ENCODE data around the gene RPS2. TPM values are rescaled to one million over a fixed set of nuclear protein-coding genes. Genes with fewer than 3 reads are reported as not detected.

RPS2 gene
- total RNA-seq, 4 donors from 2014 or later: 2,603 to 4,441 (median 3,196) TPM

DNA sequence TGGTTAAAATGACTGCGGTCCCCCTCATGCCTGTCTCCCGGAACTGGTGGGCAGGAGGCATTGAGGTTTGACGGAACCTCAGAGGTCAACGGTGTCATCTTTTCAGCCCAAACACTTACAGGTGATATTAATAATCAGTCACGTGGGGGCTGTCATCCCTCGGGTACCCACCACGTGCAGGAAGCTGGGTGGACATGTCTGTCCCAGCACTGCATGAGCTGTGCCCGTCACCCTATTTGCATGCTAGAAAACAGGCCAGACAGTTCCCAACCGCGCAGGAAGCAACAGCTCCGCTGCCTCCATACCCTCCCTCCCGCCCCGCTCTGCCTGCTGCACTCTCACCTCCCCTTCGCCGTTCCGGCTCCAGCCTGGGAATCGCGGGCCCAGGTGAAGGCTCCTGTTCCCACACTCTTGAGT lies 26.5 kb upstream of the RPS2 start:
- DNase-seq (ENCODE audit: low spot score in 2 of 2): no peak
- WGBS, 2 donors: 3 to 6% methylated on average over 12 to 18 of the region's 18 CpGs
- intact Hi-C loops (cut with DNase I; ENCODE audit: low total_unique reads): no loop called here
- TF ChIP-seq CTCF (IDR thresholded peaks at IDR 0.05): no peak
- no peak for TF ChIP-seq POLR2A (IDR thresholded peaks at IDR 0.05)
- H3K4me3 ChIP-seq (ENCODE audit: low read depth, poor library complexity, severe bottlenecking): no peak overlapping the region

- DNase-seq (ENCODE audit: low spot score in 2 of 2): no peak
- H3K4me3 ChIP-seq (ENCODE audit: low read depth, poor library complexity, severe bottlenecking): no peak overlapping the region
- 1 to 4% methylated on average over 42 to 43 of the region's 50 CpGs for WGBS, 2 donors
- no peak for TF ChIP-seq CTCF (IDR thresholded peaks at IDR 0.05)
- TF ChIP-seq POLR2A (IDR thresholded peaks at IDR 0.05): no peak
- intact Hi-C loops (cut with DNase I; ENCODE audit: low total_unique reads): no loop called here
Observed at GRCh38 chr16:1990351-1991134, 25.9 kb upstream of the RPS2 start.

DNA sequence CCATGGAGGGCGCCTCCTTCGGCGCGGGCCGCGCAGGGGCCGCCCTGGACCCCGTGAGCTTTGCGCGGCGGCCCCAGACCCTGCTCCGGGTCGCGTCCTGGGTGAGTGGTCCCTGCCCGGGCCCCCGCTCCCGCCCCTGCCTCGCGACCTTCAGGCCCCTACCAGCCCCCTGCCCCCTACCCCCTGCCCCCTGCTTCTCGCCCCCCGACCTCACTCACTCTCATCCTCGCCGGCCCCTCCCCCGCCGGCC lies 25.4 kb upstream of the RPS2 start:
- intact Hi-C loops (cut with DNase I; ENCODE audit: low total_unique reads): no loop called here
- no peak overlapping the region for H3K4me3 ChIP-seq (ENCODE audit: low read depth, poor library complexity, severe bottlenecking)
- 0 to 2% methylated on average over 4 to 10 of the region's 25 CpGs for WGBS, 2 donors

DNA sequence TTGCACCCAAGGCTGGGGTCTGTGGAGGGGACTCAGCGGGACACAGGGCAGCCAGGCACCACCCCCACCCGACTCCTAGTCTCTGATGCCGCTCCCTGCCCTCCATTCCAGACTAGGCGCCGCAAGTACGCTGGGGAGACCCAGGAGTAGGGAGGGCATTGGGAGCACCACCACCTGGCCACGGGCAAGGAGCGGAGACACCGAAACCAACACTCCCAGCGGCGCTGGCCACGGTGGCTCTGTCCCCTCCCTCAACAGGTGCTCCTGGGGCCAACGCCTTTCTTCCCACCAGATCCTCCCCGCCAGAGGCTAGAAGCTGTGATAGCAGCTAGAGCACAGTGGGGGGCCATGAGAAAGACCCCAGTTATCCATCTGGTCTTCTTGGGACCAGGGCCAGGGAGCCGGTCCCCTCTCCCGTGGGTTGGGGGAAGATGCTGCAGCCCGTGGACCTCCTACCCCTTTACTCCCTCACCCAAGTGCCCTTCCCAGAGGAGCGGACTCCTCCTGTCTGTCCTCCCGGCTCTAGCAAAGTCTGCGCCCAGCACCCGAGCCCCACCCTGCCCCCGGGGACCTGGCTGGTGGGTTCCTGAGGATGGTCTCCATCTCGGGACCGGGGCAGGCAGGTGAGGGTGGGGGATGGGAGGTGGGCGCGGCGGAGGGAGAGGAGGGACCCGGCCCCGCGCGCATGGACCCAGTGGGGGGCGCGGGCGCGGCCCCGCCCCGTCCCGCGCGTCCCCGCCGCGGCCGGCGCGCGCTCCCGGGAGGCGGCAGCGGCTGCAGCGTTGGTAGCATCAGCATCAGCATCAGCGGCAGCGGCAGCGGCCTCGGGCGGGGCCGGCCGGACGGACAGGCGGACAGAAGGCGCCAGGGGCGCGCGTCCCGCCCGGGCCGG lies 24.8 kb upstream of the RPS2 start, which contains the start of gene SYNGR3:
Gene SYNGR3, plus strand, starts transcription at position 762 of the 892 bp plus-strand sequence. CDS start 133 bp downstream, outside the sequence.
- TF ChIP-seq POLR2A (IDR thresholded peaks at IDR 0.05): no peak
- intact Hi-C loops (cut with DNase I; ENCODE audit: low total_unique reads): no loop called here
- no peak for DNase-seq (ENCODE audit: low spot score in 2 of 2)
- 6 to 13% methylated on average over 19 to 28 of the region's 67 CpGs for WGBS, 2 donors
- H3K4me3 ChIP-seq (ENCODE audit: low read depth, poor library complexity, severe bottlenecking): no peak within 1 kb of the TSS

More for the DNA sequence above, 25.4 kb upstream of the RPS2 start:
- no peak for DNase-seq (ENCODE audit: low spot score in 2 of 2)
- TF ChIP-seq CTCF (IDR thresholded peaks at IDR 0.05) (no peak), POLR2A (IDR thresholded peaks at IDR 0.05) (no peak)

DNA sequence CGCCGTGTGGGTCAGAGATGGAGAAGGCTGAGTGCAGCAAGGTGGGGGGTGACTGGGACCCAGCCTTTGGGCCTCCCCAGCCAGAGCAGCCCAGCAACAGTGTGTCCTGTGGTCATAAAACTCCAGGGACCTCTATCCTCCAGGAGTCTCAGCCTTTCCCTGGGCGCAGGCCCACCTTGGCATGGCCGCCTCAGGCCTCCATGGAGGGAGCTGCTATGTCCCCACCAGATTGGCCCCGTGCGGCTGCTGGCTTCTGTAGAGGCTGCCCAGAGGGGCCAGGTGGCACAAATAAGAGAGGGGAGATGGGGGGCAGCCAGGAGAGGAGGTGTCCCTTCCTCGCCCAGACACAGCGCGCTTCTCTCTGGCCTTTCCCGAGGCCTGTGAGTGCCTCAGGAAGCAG lies 22.6 kb upstream of the RPS2 start:
- TF ChIP-seq CTCF (IDR thresholded peaks at IDR 0.05) (no peak), POLR2A (IDR thresholded peaks at IDR 0.05) (no peak)
- intact Hi-C loops (cut with DNase I; ENCODE audit: low total_unique reads): no loop called here
- no peak overlapping the region for H3K4me3 ChIP-seq (ENCODE audit: low read depth, poor library complexity, severe bottlenecking)
- no peak for DNase-seq (ENCODE audit: low spot score in 2 of 2)
- WGBS, 2 donors: 89 to 93% methylated on average over 10 of the region's 10 CpGs

DNA sequence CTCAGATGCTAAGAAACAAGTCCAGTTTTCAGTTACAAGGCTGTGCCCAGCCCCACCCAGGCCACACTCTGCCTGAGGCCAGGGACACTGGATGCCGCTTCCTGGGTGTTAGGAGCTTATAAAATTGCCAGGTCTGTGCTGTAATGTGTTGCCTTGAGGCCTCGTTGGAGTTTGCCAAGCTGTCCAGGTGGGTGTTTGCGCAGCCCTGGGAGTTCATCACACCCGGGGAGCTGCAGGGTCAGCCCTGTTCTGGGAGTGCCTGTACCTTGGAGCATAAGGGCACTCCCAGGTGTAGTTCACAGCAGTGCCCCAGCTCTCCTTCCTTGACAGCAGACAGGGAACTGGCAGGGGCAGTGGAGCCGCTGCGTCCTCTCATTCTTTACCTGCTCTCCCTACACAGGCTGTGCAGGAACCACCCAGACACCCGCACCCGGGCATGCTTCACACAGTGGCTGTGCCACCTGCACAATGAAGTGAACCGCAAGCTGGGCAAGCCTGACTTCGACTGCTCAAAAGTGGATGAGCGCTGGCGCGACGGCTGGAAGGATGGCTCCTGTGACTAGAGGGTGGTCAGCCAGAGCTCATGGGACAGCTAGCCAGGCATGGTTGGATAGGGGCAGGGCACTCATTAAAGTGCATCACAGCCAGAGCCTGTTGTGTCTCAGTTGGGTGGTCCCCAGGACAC lies 21.0 kb upstream of the RPS2 start:
- 62 to 75% methylated on average over 10 to 13 of the region's 14 CpGs for WGBS, 2 donors

More for the DNA sequence above, 21.0 kb upstream of the RPS2 start:
- intact Hi-C loops (cut with DNase I; ENCODE audit: low total_unique reads): no loop called here
- DNase-seq (ENCODE audit: low spot score in 2 of 2): no peak
- no peak overlapping the region for H3K4me3 ChIP-seq (ENCODE audit: low read depth, poor library complexity, severe bottlenecking)
- TF ChIP-seq CTCF (IDR thresholded peaks at IDR 0.05) (no peak), POLR2A (IDR thresholded peaks at IDR 0.05) (no peak)

Data from lower leg skin (tissue), 4 donors.